SK-N-SH (cell line): ENCODE data around the gene TOR1A. TPM values are rescaled to one million over a fixed set of nuclear protein-coding genes. Genes with fewer than 3 reads are reported as not detected.

ENCODE experiments used
- CTCF ChIA-PET: fragments of 300-600, 350-600 bp; formaldehyde crosslinking; extraction: SDS; loops from one replicate; lab custom pipeline; 2021; lab: Yijun Ruan, JAX
- POLR2A ChIA-PET: fragments of 350-600 bp; sonication (Branson Sonifier 250); formaldehyde crosslinking; extraction: SDS; loops from one replicate; lab custom pipeline; 2020; ENCODE audit warnings: antibody characterized with exemption, inconsistent platforms; lab: Yijun Ruan, JAX
- DNase-seq: peaks from one replicate; pipeline ENCODE4 v3.0.0; 2012
- H2AFZ ChIP-seq: fragments of 200-600 bp; sonication (generic); 2 replicates; pipeline ENCODE4 v1.8.1; 2016; ENCODE audit warnings: antibody characterized with exemption, mild to moderate bottlenecking, low read depth
- H3F3A ChIP-seq: fragments of 200-600 bp; sonication (generic); replicated peaks from 2 replicates; pipeline ENCODE3; 2016; ENCODE audit warnings: antibody characterized with exemption, mild to moderate bottlenecking; ENCODE audit not compliant: insufficient read depth
- H3K27ac ChIP-seq, 2 experiments: fragments of 200-500 bp in 1 of 2; fragments of 200-600 bp in 1 of 2; sonication (Bioruptor generic) in 1 of 2; sonication (generic), shearing (Covaris generic) in 1 of 2; 2 replicates each; pipeline versions ENCODE4 v1.5.1 to v1.6.1; 2014 to 2016; ENCODE audit warnings: low read depth in 2 of 2, inconsistent platforms in 1 of 2, low read length in 1 of 2, mild to moderate bottlenecking in 1 of 2, mixed read lengths in 1 of 2
- H3K27me3 ChIP-seq: fragments of 200-600 bp; sonication (generic), shearing (Covaris generic); 2 replicates; pipeline ENCODE4 v1.6.1; 2016; ENCODE audit warnings: mixed run types; ENCODE audit not compliant: insufficient read depth
- H3K36me3 ChIP-seq, 2 experiments: fragments of 200-500 bp in 1 of 2; fragments of 200-600 bp in 1 of 2; sonication (Bioruptor generic) in 1 of 2; sonication (generic) in 1 of 2; replicated peaks in 1 of 2; 2 replicates each; pipeline versions ENCODE3 to v1.5.1; 2014 to 2016; ENCODE audit warnings: low read length in 1 of 2, mild to moderate bottlenecking in 1 of 2; ENCODE audit not compliant: insufficient read depth in 2 of 2, control insufficient read depth in 1 of 2
- H3K4me1 ChIP-seq, 2 experiments: fragments of 200-500 bp in 1 of 2; fragments of 200-600 bp in 1 of 2; sonication (Bioruptor generic) in 1 of 2; sonication (generic), shearing (Covaris generic) in 1 of 2; 2 replicates each; pipeline versions ENCODE4 v1.5.1 to v1.6.1; 2014 to 2016; ENCODE audit warnings: low read depth in 1 of 2, low read length in 1 of 2, mixed run types in 1 of 2; ENCODE audit not compliant: insufficient read depth in 2 of 2, control insufficient read depth in 1 of 2
- H3K4me2 ChIP-seq: fragments of 200-600 bp; sonication (generic), shearing (Covaris generic); 2 replicates; pipeline ENCODE4 v1.6.1; 2017; ENCODE audit warnings: mixed run types
- H3K4me3 ChIP-seq, 2 experiments: fragments of 200-500 bp in 1 of 2; fragments of 200-600 bp in 1 of 2; sonication (Bioruptor generic) in 1 of 2; sonication (generic), shearing (Covaris generic) in 1 of 2; 2 replicates each; pipeline versions ENCODE4 v1.5.1 to v1.8.1; 2014 to 2016; ENCODE audit warnings: low read depth in 2 of 2, inconsistent platforms in 1 of 2, low read length in 1 of 2, mild to moderate bottlenecking in 1 of 2, mixed read lengths in 1 of 2, moderate library complexity in 1 of 2
- H3K79me2 ChIP-seq: fragments of 200-600 bp; sonication (generic); 2 replicates; pipeline ENCODE4 v1.8.1; 2017; ENCODE audit warnings: mild to moderate bottlenecking; ENCODE audit not compliant: insufficient read depth
- H3K9ac ChIP-seq: fragments of 200-600 bp; sonication (generic); 2 replicates; pipeline ENCODE4 v1.6.1; 2017; ENCODE audit warnings: mixed run types
- H3K9me2 ChIP-seq: fragments of 200-600 bp; sonication (generic); 2 replicates; pipeline ENCODE4 v1.6.1; 2017; ENCODE audit warnings: mixed run types
- H3K9me3 ChIP-seq: fragments of 200-600 bp; sonication (generic); 2 replicates; pipeline ENCODE4 v1.6.1; 2017; ENCODE audit warnings: mixed run types, mild to moderate bottlenecking, moderate library complexity
- H4K20me1 ChIP-seq: fragments of 200-600 bp; sonication (generic); 2 replicates; pipeline ENCODE4 v1.6.1; 2017; ENCODE audit warnings: mild to moderate bottlenecking, mixed run types; ENCODE audit not compliant: insufficient read depth
- CHD2 ChIP-seq: fragments of 150-350 bp; IDR thresholded peaks from 2 replicates; pipeline ENCODE4 v1.6.1; 2018; ENCODE audit warnings: low read length; ENCODE audit not compliant: partially characterized antibody
- ELF1 ChIP-seq: IDR thresholded peaks from 2 replicates; pipeline ENCODE4 v1.4.0; 2012
- EP300 ChIP-seq, 2 experiments: IDR thresholded peaks; 2 replicates each; pipeline versions ENCODE4 v1.4.0 to v1.6.1; 2012; ENCODE audit warnings: borderline replicate concordance in 1 of 2, low read depth in 1 of 2, low read length in 1 of 2
- FOSL2 ChIP-seq: IDR thresholded peaks from 2 replicates; pipeline ENCODE4 v1.4.0; 2012; ENCODE audit warnings: low read depth, mild to moderate bottlenecking, moderate library complexity, borderline replicate concordance
- FOXJ3 ChIP-seq: sonication (generic); formaldehyde crosslinking; IDR thresholded peaks from 2 replicates; pipeline ENCODE4 v1.5.1; 2020; ENCODE audit warnings: mild to moderate bottlenecking, missing genetic modification reagents
- JUND ChIP-seq: IDR thresholded peaks from 2 replicates; pipeline ENCODE4 v1.4.0; 2012
- MEF2A ChIP-seq: IDR thresholded peaks from 2 replicates; pipeline ENCODE4 v1.4.0; 2012; ENCODE audit warnings: low read depth, borderline replicate concordance
- MXI1 ChIP-seq: IDR thresholded peaks from 2 replicates; pipeline ENCODE4 v1.6.1; 2012; ENCODE audit warnings: mild to moderate bottlenecking, low read depth, low read length, improper control_type of control experiment
- NFIC ChIP-seq: IDR thresholded peaks from 2 replicates; pipeline ENCODE4 v1.4.0; 2012; ENCODE audit warnings: borderline replicate concordance
- NRF1 ChIP-seq: IDR thresholded peaks from 2 replicates; pipeline ENCODE4 v1.6.1; 2012; ENCODE audit warnings: low read depth, mild to moderate bottlenecking, low read length
- POLR2AphosphoS5 ChIP-seq: IDR thresholded peaks from 2 replicates; pipeline ENCODE4 v1.6.1; 2012; ENCODE audit warnings: low read depth, low read length
- RAD21 ChIP-seq: IDR thresholded peaks from 2 replicates; pipeline ENCODE4 v1.6.1; 2012; ENCODE audit warnings: mild to moderate bottlenecking, low read length
- RFX5 ChIP-seq: IDR thresholded peaks from 2 replicates; pipeline ENCODE4 v1.6.1; 2012; ENCODE audit warnings: mild to moderate bottlenecking, improper control_type of control experiment, low read length
- SMC3 ChIP-seq: IDR thresholded peaks from 2 replicates; pipeline ENCODE4 v1.6.1; 2012; ENCODE audit warnings: low read depth, low read length, improper control_type of control experiment
- TCF12 ChIP-seq: IDR thresholded peaks from 2 replicates; pipeline ENCODE4 v1.4.0; 2012
- WGBS: methylation state at CpG from one replicate; pipeline ENCODE4 v1.1.6; 2017; ENCODE audit warnings: low lambda C conversion rate; 5-methylcytosine and 5-hydroxymethylcytosine counted together
- polyA plus RNA-seq, 3 experiments: library from polyadenylated mRNA; depleted of rRNA; stranded (reverse); fragments of >200 nt; gene quantifications; 2 replicates each; pipeline ENCODE4 v1.2.3, GENCODE V29; 2012
- TF ChIP-seq, protein P1 (sequence below): IDR thresholded peaks from 2 replicates; pipeline ENCODE4 v1.4.0; 2012; ENCODE audit warnings: low read depth, borderline replicate concordance
- TF ChIP-seq, protein P2 (sequence below): fragments of 200-600 bp; sonication (generic); IDR thresholded peaks from 2 replicates; pipeline ENCODE4 v1.6.1; 2017; ENCODE audit warnings: antibody characterized with exemption, mild to moderate bottlenecking, moderate library complexity
- TF ChIP-seq, protein P3 (sequence below): IDR thresholded peaks from 2 replicates; pipeline ENCODE4 v1.6.1; 2012; ENCODE audit warnings: mild to moderate bottlenecking, low read depth, low read length, moderate library complexity

The TOR1A gene
- polyA plus RNA-seq, 1 of the 3 experiments (the other 2 are of a cell fraction), result 85.3 TPM

DNA sequence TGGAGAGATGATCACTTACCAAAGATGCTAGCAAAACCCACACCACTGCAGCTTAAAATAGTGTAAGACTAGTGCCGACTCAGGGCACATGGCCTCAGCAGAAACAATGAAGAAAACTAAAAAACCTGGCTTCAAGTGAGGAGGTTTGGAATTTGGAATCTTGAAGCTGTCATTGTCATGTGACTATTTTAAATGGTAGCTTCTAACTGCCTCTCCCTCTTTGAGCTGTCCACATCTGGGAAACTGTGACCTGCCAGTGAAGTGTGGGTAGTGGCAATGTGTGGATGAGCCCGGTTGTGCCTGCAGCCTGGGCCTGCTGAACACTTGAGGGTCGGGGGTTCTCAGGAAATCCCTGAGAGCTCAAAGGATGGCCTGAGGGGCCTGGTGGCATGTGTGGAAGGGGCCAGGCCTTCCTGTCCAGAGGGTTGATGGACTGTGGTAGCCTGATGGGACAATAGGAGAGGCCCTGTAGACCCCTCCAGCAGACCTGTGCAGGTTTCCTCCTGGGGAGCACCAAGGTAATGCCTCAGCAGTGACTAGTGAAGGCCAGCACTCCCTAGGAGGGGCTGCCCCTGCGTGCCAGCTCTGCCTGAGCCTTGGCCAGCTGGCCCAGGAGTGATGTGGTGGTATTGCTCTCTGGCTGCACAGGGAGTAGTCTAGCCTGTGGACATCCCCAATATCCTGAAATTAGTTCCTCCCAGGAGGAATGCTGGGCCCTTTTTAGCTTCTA lies 24.9 kb upstream of the TOR1A start:
- TF ChIP-seq MEF2A, result no peak
- no peak for TF ChIP-seq FOXJ3 (CRISPR knock-in tag)
- TF ChIP-seq NFIC, result no peak
- no peak for TF ChIP-seq POLR2AphosphoS5
- TF ChIP-seq RAD21, result no peak
- TF ChIP-seq RFX5, result no peak
- no peak for TF ChIP-seq JUND
- TF ChIP-seq NRF1, result no peak
- no peak for TF ChIP-seq ELF1
- no peak for TF ChIP-seq SMC3
- no peak for TF ChIP-seq EP300 (IDR thresholded peaks at IDR 0.05; ENCODE audit: borderline replicate concordance in 1 of 2, low read depth in 1 of 2, low read length in 1 of 2)
- no peak for TF ChIP-seq CHD2
- TF ChIP-seq, protein P1, sequence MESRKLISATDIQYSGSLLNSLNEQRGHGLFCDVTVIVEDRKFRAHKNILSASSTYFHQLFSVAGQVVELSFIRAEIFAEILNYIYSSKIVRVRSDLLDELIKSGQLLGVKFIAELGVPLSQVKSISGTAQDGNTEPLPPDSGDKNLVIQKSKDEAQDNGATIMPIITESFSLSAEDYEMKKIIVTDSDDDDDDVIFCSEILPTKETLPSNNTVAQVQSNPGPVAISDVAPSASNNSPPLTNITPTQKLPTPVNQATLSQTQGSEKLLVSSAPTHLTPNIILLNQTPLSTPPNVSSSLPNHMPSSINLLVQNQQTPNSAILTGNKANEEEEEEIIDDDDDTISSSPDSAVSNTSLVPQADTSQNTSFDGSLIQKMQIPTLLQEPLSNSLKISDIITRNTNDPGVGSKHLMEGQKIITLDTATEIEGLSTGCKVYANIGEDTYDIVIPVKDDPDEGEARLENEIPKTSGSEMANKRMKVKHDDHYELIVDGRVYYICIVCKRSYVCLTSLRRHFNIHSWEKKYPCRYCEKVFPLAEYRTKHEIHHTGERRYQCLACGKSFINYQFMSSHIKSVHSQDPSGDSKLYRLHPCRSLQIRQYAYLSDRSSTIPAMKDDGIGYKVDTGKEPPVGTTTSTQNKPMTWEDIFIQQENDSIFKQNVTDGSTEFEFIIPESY, result no peak
- TF ChIP-seq, protein P2, sequence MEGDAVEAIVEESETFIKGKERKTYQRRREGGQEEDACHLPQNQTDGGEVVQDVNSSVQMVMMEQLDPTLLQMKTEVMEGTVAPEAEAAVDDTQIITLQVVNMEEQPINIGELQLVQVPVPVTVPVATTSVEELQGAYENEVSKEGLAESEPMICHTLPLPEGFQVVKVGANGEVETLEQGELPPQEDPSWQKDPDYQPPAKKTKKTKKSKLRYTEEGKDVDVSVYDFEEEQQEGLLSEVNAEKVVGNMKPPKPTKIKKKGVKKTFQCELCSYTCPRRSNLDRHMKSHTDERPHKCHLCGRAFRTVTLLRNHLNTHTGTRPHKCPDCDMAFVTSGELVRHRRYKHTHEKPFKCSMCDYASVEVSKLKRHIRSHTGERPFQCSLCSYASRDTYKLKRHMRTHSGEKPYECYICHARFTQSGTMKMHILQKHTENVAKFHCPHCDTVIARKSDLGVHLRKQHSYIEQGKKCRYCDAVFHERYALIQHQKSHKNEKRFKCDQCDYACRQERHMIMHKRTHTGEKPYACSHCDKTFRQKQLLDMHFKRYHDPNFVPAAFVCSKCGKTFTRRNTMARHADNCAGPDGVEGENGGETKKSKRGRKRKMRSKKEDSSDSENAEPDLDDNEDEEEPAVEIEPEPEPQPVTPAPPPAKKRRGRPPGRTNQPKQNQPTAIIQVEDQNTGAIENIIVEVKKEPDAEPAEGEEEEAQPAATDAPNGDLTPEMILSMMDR, result no peak
- TF ChIP-seq MXI1, result no peak
- no peak for TF ChIP-seq FOSL2
- TF ChIP-seq, protein P3, sequence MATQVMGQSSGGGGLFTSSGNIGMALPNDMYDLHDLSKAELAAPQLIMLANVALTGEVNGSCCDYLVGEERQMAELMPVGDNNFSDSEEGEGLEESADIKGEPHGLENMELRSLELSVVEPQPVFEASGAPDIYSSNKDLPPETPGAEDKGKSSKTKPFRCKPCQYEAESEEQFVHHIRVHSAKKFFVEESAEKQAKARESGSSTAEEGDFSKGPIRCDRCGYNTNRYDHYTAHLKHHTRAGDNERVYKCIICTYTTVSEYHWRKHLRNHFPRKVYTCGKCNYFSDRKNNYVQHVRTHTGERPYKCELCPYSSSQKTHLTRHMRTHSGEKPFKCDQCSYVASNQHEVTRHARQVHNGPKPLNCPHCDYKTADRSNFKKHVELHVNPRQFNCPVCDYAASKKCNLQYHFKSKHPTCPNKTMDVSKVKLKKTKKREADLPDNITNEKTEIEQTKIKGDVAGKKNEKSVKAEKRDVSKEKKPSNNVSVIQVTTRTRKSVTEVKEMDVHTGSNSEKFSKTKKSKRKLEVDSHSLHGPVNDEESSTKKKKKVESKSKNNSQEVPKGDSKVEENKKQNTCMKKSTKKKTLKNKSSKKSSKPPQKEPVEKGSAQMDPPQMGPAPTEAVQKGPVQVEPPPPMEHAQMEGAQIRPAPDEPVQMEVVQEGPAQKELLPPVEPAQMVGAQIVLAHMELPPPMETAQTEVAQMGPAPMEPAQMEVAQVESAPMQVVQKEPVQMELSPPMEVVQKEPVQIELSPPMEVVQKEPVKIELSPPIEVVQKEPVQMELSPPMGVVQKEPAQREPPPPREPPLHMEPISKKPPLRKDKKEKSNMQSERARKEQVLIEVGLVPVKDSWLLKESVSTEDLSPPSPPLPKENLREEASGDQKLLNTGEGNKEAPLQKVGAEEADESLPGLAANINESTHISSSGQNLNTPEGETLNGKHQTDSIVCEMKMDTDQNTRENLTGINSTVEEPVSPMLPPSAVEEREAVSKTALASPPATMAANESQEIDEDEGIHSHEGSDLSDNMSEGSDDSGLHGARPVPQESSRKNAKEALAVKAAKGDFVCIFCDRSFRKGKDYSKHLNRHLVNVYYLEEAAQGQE, result no peak
- no peak for TF ChIP-seq TCF12
- peaks cover 0 to 33% of the 10 kb centered on the region in 2 experiments; a peak in 2 of 4 replicates for H3K4me1 ChIP-seq
- H3K27ac ChIP-seq, result no peak overlapping the region; a peak in 1 of 4 replicates
- WGBS, result 94% methylated on average over 1 of the region's 4 CpGs
- ChIA-PET POLR2A (interaction anchor here (0.6 kb wide), 1 partner anchor 14 kb away, joined by 3 read pairs; no protein-coding TSS in a partner anchor), CTCF (interaction anchor here (0.7 to 1.3 kb wide), 4 partner anchors 27 to 394 kb away, joined by 3 to 4 read pairs (median 3); no protein-coding TSS in a partner anchor)
- H2AFZ ChIP-seq, result no peak overlapping the region
- no peaks in the 10 kb centered on the region for H3K9me2 ChIP-seq
- H3K9ac ChIP-seq, result no peak overlapping the region
- no peaks in the 10 kb centered on the region for H3K27me3 ChIP-seq
- no peaks in the 10 kb centered on the region for H4K20me1 ChIP-seq
- no peaks in the 10 kb centered on the region for H3K79me2 ChIP-seq
- no peaks in the 10 kb centered on the region for H3K9me3 ChIP-seq
- no peak overlapping the region for H3K4me3 ChIP-seq
- DNase-seq, result no peak
- no peak overlapping the region for H3K4me2 ChIP-seq
- peaks cover 0 to 30% of the 10 kb centered on the region in 2 experiments for H3K36me3 ChIP-seq
- H3F3A ChIP-seq, result peaks cover 9% of the 10 kb centered on the region
